ENCODE results near the gene TRIML1. TPM values are rescaled to one million over a fixed set of nuclear protein-coding genes. Genes with fewer than 3 reads are reported as not detected.

TRIML1 gene
- total RNA-seq, 1 donor from 2014 or later = not detected

- Mint-ChIP-seq H3K4me3 (ENCODE audit: low read depth) (no peak overlapping the region), H3K27ac (no peak overlapping the region), H3K4me1 (ENCODE audit: low read depth) (no peaks in the 10 kb centered on the region), H3K36me3 (ENCODE audit: insufficient read depth) (no peaks in the 10 kb centered on the region), H3K9me3 (ENCODE audit: low read depth) (peaks cover 3% of the 10 kb centered on the region), H3K27me3 (no peaks in the 10 kb centered on the region)
- DNase-seq (ENCODE audit: low spot score, unreplicated experiment) = no peak
- no peak for TF ChIP-seq CTCF (IDR thresholded peaks at IDR 0.05; ENCODE audit: unreplicated experiment)
Measured at GRCh38 chr4:188161167-188161566, 21.9 kb downstream of the TRIML1 start.

GRCh38 chr4:188162698-188163097 is 23.5 kb downstream of the TRIML1 start:
- H3K4me1 Mint-ChIP-seq (ENCODE audit: low read depth) = no peaks in the 10 kb centered on the region
- no peaks in the 10 kb centered on the region for H3K36me3 Mint-ChIP-seq (ENCODE audit: insufficient read depth)
- no peaks in the 10 kb centered on the region for H3K27me3 Mint-ChIP-seq
- H3K9me3 Mint-ChIP-seq (ENCODE audit: low read depth) = no peaks in the 10 kb centered on the region
- no peak overlapping the region for H3K27ac Mint-ChIP-seq
- H3K4me3 Mint-ChIP-seq (ENCODE audit: low read depth) = no peak overlapping the region
- no peak for DNase-seq (ENCODE audit: low spot score, unreplicated experiment)
- no peak for TF ChIP-seq CTCF (IDR thresholded peaks at IDR 0.05; ENCODE audit: unreplicated experiment)

GRCh38 chr4:188168726-188169373 is 29.6 kb downstream of the TRIML1 start:
- no peak for DNase-seq (ENCODE audit: low spot score, unreplicated experiment)
- Mint-ChIP-seq H3K9me3 (ENCODE audit: low read depth) (peaks cover 4% of the 10 kb centered on the region), H3K4me1 (ENCODE audit: low read depth) (no peaks in the 10 kb centered on the region), H3K27ac (no peak overlapping the region), H3K27me3 (no peaks in the 10 kb centered on the region), H3K4me3 (ENCODE audit: low read depth) (no peak overlapping the region), H3K36me3 (ENCODE audit: insufficient read depth) (no peaks in the 10 kb centered on the region)
- no peak for TF ChIP-seq CTCF (IDR thresholded peaks at IDR 0.05; ENCODE audit: unreplicated experiment)

- Mint-ChIP-seq H3K4me1 (ENCODE audit: low read depth) (no peaks in the 10 kb centered on the region), H3K27ac (no peak overlapping the region), H3K4me3 (ENCODE audit: low read depth) (no peak overlapping the region), H3K36me3 (ENCODE audit: insufficient read depth) (peaks cover 2% of the 10 kb centered on the region), H3K9me3 (ENCODE audit: low read depth) (peaks cover 6% of the 10 kb centered on the region), H3K27me3 (no peaks in the 10 kb centered on the region)
- TF ChIP-seq CTCF (IDR thresholded peaks at IDR 0.05; ENCODE audit: unreplicated experiment) = no peak
- no peak for DNase-seq (ENCODE audit: low spot score, unreplicated experiment)
Measured at GRCh38 chr4:188171551-188171950, 32.3 kb downstream of the TRIML1 start.

GRCh38 chr4:188175288-188175687 is 36.0 kb downstream of the TRIML1 start:
- Mint-ChIP-seq H3K36me3 (ENCODE audit: insufficient read depth) (peaks cover 2% of the 10 kb centered on the region), H3K27ac (no peak overlapping the region), H3K4me1 (ENCODE audit: low read depth) (no peaks in the 10 kb centered on the region), H3K9me3 (ENCODE audit: low read depth) (peaks cover 6% of the 10 kb centered on the region), H3K27me3 (no peaks in the 10 kb centered on the region), H3K4me3 (ENCODE audit: low read depth) (no peak overlapping the region)
- TF ChIP-seq CTCF (IDR thresholded peaks at IDR 0.05; ENCODE audit: unreplicated experiment) = no peak
- DNase-seq (ENCODE audit: low spot score, unreplicated experiment) = no peak

Data from progenitor cell of endocrine pancreas (in vitro differentiated cells).